CD14-positive monocyte (primary cell): ENCODE measurements around the gene ARL15. TPM values are rescaled to one million over a fixed set of nuclear protein-coding genes. Genes with fewer than 3 reads are reported as not detected.

ENCODE experiments used
- DNase-seq, 3 donors: peaks; one replicate each; pipeline ENCODE4 v3.0.0-alpha.2; 2011 to 2022
- H2AFZ ChIP-seq: 2 replicates; pipeline ENCODE4 v1.6.0; 2012; ENCODE audit warnings: mild to moderate bottlenecking, low read depth, low read length, inconsistent platforms; ENCODE audit not compliant: insufficient read depth, poor library complexity, severe bottlenecking
- H3K27ac ChIP-seq, 2 donors: 1 replicate in 1 of 2; 2 replicates in 1 of 2; pipeline ENCODE4 v1.5.1; 2012 to 2013; ENCODE audit warnings: low read length in 2 of 2, control low read depth in 1 of 2, inconsistent platforms in 1 of 2, low read depth in 1 of 2, mild to moderate bottlenecking in 1 of 2
- H3K27me3 ChIP-seq, 2 donors: one replicate each; pipeline versions ENCODE4 v1.6.0 to v1.6.1; 2011 to 2013; ENCODE audit warnings: low read length in 2 of 2; ENCODE audit not compliant: control insufficient read depth in 2 of 2, insufficient read depth in 2 of 2
- H3K36me3 ChIP-seq, 2 donors: replicated peaks in 1 of 2; 1 replicate in 1 of 2; 2 replicates in 1 of 2; pipeline versions ENCODE4 v1.5.1 to v1.6.1; 2012 to 2013; ENCODE audit warnings: low read length in 2 of 2, control low read depth in 1 of 2, inconsistent platforms in 1 of 2, mild to moderate bottlenecking in 1 of 2; ENCODE audit not compliant: insufficient read depth in 2 of 2, control insufficient read depth in 1 of 2
- H3K4me1 ChIP-seq, 2 donors: 1 replicate in 1 of 2; 2 replicates in 1 of 2; pipeline versions ENCODE4 v1.5.1 to v1.6.1; 2012 to 2013; ENCODE audit warnings: low read length in 2 of 2, control low read depth in 1 of 2, inconsistent platforms in 1 of 2, mild to moderate bottlenecking in 1 of 2, moderate library complexity in 1 of 2; ENCODE audit not compliant: insufficient read depth in 2 of 2, control insufficient read depth in 1 of 2
- H3K4me2 ChIP-seq: replicated peaks from 2 replicates; pipeline ENCODE3; 2012; ENCODE audit warnings: low read length, moderate library complexity, mild to moderate bottlenecking; ENCODE audit not compliant: poor library complexity, severe bottlenecking; ENCODE audit errors: extremely low read depth
- H3K4me3 ChIP-seq, 3 experiments: fragments of 200-600 bp in 1 of 3; sonication (generic) in 1 of 3; replicated peaks in 1 of 3; 1 replicate in 2 of 3; 2 replicates in 1 of 3; pipeline ENCODE4 v1.5.1; 2011 to 2013; ENCODE audit warnings: low read length in 3 of 3, mild to moderate bottlenecking in 3 of 3, control low read depth in 2 of 3, low read depth in 2 of 3, inconsistent platforms in 1 of 3, moderate library complexity in 1 of 3
- H3K79me2 ChIP-seq: 2 replicates; pipeline ENCODE4 v1.6.0; 2012; ENCODE audit warnings: mild to moderate bottlenecking, control low read depth, inconsistent platforms, low read length, moderate library complexity; ENCODE audit not compliant: insufficient read depth
- H3K9ac ChIP-seq: 2 replicates; pipeline ENCODE4 v1.6.0; 2017; ENCODE audit warnings: low read length, mild to moderate bottlenecking; ENCODE audit not compliant: insufficient read depth, poor library complexity, severe bottlenecking
- H3K9me3 ChIP-seq, 2 donors: replicated peaks in 1 of 2; 1 replicate in 1 of 2; 2 replicates in 1 of 2; pipeline versions ENCODE4 v1.5.1 to v1.6.1; 2012 to 2013; ENCODE audit warnings: low read length in 2 of 2, control low read depth in 1 of 2; ENCODE audit not compliant: control insufficient read depth in 1 of 2, insufficient read depth in 1 of 2
- H4K20me1 ChIP-seq: 2 replicates; pipeline ENCODE4 v1.6.0; 2012; ENCODE audit warnings: mild to moderate bottlenecking, low read length, control low read depth, moderate library complexity; ENCODE audit not compliant: insufficient read depth
- H3K27ac Mint-ChIP-seq, 7 donors: one replicate each; pipeline ENCODE4 v1.8.0; 2020; ENCODE audit warnings: mild to moderate bottlenecking in 7 of 7, mixed read lengths in 7 of 7, moderate library complexity in 6 of 7, inconsistent platforms in 2 of 7
- H3K27me3 Mint-ChIP-seq, 3 donors: one replicate each; pipeline ENCODE4 v1.8.0; 2021 to 2022; ENCODE audit warnings: low read depth in 3 of 3, mild to moderate bottlenecking in 3 of 3, mixed read lengths in 3 of 3, moderate library complexity in 3 of 3, inconsistent platforms in 1 of 3
- H3K36me3 Mint-ChIP-seq, 2 donors: one replicate each; pipeline ENCODE4 v1.8.0; 2020; ENCODE audit warnings: mixed read lengths in 2 of 2, inconsistent platforms in 1 of 2, mild to moderate bottlenecking in 1 of 2
- H3K4me1 Mint-ChIP-seq: one replicate; pipeline ENCODE4 v1.8.0; 2020; ENCODE audit warnings: mild to moderate bottlenecking, mixed read lengths
- H3K4me3 Mint-ChIP-seq, 2 donors: one replicate each; pipeline ENCODE4 v1.8.0; 2020; ENCODE audit warnings: mild to moderate bottlenecking in 2 of 2, mixed read lengths in 2 of 2, moderate library complexity in 1 of 2
- H3K9me3 Mint-ChIP-seq, 7 donors: one replicate each; pipeline ENCODE4 v1.8.0; 2020 to 2022; ENCODE audit warnings: mixed read lengths in 7 of 7, mild to moderate bottlenecking in 6 of 7, moderate library complexity in 6 of 7, inconsistent platforms in 2 of 7
- WGBS: methylation state at CpG from one replicate; pipeline ENCODE4 v1.1.5; 2013; ENCODE audit warnings: missing lambda C conversion rate; ENCODE audit not compliant: insufficient coverage; 5-methylcytosine and 5-hydroxymethylcytosine counted together
- intact Hi-C, 2 donors: fragments of 100-400 bp; cut with micrococcal nuclease; formaldehyde crosslinking; loops; one replicate each; pipeline versions ENCODE4 v1.15.0 to v1.15.1; 2023
- polyA plus RNA-seq, 3 donors: library from polyadenylated mRNA; depleted of rRNA in 1 of 3; unstranded in 2 of 3; stranded (reverse) in 1 of 3; fragments of 300-500 nt in 2 of 3; fragments of >200 nt in 1 of 3; fragmentation: Illumina TruSeq in 2 of 3; gene quantifications; 1 replicate in 2 of 3; 2 replicates in 1 of 3; pipeline ENCODE4 v1.2.3, GENCODE V29; 2012 to 2021
- TF ChIP-seq, protein P1 (sequence below): fragments of 200-600 bp; IDR thresholded peaks from one replicate; pipeline ENCODE4 v1.8.0; 2022; ENCODE audit warnings: antibody characterized with exemption, mild to moderate bottlenecking

Gene ARL15
- polyA plus RNA-seq, 3 donors: 10.5 to 27.6 (median 18.0) TPM

DNA sequence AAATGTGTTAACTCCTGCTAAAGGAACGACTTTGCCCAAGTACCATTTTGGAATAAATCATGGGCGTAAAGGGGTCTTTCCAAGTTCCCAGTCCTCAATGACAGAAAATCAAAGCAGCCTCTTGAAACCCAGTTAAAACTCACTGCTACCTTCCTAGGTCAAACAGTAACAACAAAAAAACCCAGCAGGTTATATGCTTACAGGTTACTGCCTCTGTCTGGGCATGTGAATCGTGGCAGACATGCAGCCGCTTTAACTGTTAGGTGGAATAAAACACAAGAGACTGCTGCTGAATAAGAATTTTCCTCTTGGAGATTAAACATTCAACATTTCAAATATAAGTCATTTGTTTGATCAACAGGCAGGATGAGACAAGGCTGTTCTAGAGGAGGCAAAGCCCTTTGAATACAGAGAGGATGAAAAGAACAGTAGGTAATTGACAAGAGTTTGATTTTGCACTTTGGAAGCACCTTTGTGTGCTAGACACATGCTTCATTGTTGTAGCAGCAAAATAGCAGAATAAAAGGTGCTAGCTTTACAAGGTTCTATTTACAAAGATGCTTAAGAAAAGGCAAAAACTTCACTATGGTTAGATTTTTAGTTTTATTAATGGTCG is 430.6 kb downstream of the ARL15 start:
- H2AFZ ChIP-seq: no peak overlapping the region
- Mint-ChIP-seq H3K27ac (no peak overlapping the region), H3K9me3 (peaks cover 0 to 8% (median 0%) of the 10 kb centered on the region in 7 donors), H3K27me3 (no peaks in the 10 kb centered on the region), H3K36me3 (peaks cover 0 to under 1% of the 10 kb centered on the region in 2 donors), H3K4me3 (no peak overlapping the region), H3K4me1 (peaks cover 5% of the 10 kb centered on the region)
- no peak for DNase-seq
- no peaks in the 10 kb centered on the region for H4K20me1 ChIP-seq
- no peaks in the 10 kb centered on the region for H3K79me2 ChIP-seq
- no peak overlapping the region for H3K9ac ChIP-seq
- H3K27ac ChIP-seq: no peak overlapping the region
- no peaks in the 10 kb centered on the region for H3K9me3 ChIP-seq
- H3K4me1 ChIP-seq: no peaks in the 10 kb centered on the region
- H3K36me3 ChIP-seq: no peaks in the 10 kb centered on the region
- 100% methylated on average over 1 of the region's 5 CpGs for WGBS
- intact Hi-C loops: no loop called here
- no peak overlapping the region for H3K4me2 ChIP-seq
- H3K4me3 ChIP-seq: no peak overlapping the region
- TF ChIP-seq, protein P1, sequence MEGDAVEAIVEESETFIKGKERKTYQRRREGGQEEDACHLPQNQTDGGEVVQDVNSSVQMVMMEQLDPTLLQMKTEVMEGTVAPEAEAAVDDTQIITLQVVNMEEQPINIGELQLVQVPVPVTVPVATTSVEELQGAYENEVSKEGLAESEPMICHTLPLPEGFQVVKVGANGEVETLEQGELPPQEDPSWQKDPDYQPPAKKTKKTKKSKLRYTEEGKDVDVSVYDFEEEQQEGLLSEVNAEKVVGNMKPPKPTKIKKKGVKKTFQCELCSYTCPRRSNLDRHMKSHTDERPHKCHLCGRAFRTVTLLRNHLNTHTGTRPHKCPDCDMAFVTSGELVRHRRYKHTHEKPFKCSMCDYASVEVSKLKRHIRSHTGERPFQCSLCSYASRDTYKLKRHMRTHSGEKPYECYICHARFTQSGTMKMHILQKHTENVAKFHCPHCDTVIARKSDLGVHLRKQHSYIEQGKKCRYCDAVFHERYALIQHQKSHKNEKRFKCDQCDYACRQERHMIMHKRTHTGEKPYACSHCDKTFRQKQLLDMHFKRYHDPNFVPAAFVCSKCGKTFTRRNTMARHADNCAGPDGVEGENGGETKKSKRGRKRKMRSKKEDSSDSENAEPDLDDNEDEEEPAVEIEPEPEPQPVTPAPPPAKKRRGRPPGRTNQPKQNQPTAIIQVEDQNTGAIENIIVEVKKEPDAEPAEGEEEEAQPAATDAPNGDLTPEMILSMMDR: no peak
- H3K27me3 ChIP-seq: no peaks in the 10 kb centered on the region

DNA sequence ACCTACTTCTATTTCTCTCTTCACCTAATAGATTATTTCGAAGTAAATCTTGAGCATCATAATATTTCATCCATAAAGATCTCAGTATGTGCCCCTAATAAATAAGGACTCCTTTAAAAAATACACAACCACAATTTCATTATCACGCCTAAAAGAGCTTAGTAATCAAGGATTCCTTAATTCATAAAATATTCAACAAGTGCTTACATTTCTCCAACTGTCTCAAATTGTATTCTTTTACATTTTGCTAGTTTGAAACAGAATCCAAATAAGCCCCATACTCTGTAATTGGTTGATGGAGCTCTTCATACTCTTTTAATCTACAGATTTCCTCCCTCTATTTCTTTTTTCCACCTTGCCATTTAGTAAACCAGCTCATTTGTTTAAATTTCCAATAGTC is 432.4 kb downstream of the ARL15 start:
- Histone ChIP-seq H3K36me3 (no peaks in the 10 kb centered on the region), H3K9me3 (no peaks in the 10 kb centered on the region), H3K27me3 (no peaks in the 10 kb centered on the region), H3K79me2 (no peaks in the 10 kb centered on the region), H3K9ac (no peak overlapping the region), H3K4me1 (peaks cover 5 to 8% of the 10 kb centered on the region in 2 donors), H3K4me2 (no peak overlapping the region), H3K4me3 (no peak overlapping the region), H3K27ac (no peak overlapping the region), H2AFZ (no peak overlapping the region), H4K20me1 (no peaks in the 10 kb centered on the region)
- Mint-ChIP-seq H3K9me3 (peaks cover 0 to 13% (median 9%) of the 10 kb centered on the region in 7 donors), H3K4me3 (no peak overlapping the region), H3K27ac (no peak overlapping the region), H3K27me3 (peaks cover 0 to under 1% (median 0%) of the 10 kb centered on the region in 3 donors), H3K36me3 (no peaks in the 10 kb centered on the region), H3K4me1 (peaks cover 11% of the 10 kb centered on the region)
- TF ChIP-seq, protein P1: no peak
- no peak for DNase-seq
- intact Hi-C loops: no loop called here
- 100% methylated on average over 1 of the region's 2 CpGs for WGBS
